ENCODE data around the gene PLPPR3.

Gene PLPPR3

DNA sequence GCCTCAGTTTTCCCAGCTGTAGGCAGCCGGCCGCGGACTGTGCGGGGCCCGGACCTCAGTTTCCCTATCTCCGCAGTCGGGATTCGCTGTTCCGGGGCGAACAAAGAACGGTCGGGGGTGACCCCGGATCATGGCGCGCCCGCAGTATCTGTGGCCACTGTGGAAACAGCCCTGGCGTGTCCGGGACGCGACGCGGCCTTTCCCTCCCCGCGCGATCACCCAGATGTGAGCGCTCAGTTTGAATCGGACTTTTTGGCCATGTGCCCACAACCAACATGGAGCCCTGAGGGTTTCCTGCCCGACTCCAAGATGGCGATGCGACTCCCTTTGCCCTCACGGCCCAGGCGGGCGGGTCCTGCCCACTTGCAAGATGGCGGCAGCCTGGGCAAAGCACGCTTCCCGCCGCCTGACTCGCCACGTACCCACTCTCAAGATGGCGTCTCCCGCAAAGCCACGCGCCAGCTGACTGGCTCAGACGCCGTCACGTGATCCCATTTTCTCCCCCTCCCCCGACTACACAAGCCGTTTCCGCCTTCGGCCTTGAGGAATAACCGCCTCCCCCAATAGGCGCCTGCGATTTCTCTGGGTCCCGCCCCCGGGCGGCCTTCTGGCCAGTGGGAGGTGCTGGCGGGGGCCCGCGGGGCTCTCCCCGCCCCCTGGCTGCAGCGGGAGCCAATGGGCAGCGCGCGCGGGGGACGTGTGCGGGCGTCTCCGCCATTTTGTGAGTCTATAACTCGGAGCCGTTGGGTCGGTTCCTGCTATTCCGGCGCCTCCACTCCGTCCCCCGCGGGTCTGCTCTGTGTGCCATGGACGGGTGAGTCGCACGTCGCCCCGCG lies 24.8 kb downstream of the PLPPR3 start, which contains the start of gene PTBP1:
PTBP1 (plus strand) TSS at position 761 of the 836 bp plus-strand sequence; CDS start at position 807, 46 bp downstream.
- peaks cover 25% of the 10 kb centered on the region for H3K36me3 ChIP-seq (ENCODE audit: control insufficient read depth, insufficient read depth, low read length)
- H3K27me3 ChIP-seq (replicated peaks; ENCODE audit: control insufficient read depth, insufficient read depth, low read length), result no peaks in the 10 kb centered on the region
- DNase-seq (ENCODE audit: extremely low read depth, insufficient read length), result peak; percentile 100
- H3K4me3 ChIP-seq (replicated peaks; ENCODE audit: low read depth, low read length), result peak within 1 kb of the TSS; percentile 96
- TF ChIP-seq, protein P1, sequence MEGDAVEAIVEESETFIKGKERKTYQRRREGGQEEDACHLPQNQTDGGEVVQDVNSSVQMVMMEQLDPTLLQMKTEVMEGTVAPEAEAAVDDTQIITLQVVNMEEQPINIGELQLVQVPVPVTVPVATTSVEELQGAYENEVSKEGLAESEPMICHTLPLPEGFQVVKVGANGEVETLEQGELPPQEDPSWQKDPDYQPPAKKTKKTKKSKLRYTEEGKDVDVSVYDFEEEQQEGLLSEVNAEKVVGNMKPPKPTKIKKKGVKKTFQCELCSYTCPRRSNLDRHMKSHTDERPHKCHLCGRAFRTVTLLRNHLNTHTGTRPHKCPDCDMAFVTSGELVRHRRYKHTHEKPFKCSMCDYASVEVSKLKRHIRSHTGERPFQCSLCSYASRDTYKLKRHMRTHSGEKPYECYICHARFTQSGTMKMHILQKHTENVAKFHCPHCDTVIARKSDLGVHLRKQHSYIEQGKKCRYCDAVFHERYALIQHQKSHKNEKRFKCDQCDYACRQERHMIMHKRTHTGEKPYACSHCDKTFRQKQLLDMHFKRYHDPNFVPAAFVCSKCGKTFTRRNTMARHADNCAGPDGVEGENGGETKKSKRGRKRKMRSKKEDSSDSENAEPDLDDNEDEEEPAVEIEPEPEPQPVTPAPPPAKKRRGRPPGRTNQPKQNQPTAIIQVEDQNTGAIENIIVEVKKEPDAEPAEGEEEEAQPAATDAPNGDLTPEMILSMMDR (IDR thresholded peaks at IDR 0.05; ENCODE audit: insufficient read depth, low read length, poor library complexity, severe bottlenecking), result no peak

DNA sequence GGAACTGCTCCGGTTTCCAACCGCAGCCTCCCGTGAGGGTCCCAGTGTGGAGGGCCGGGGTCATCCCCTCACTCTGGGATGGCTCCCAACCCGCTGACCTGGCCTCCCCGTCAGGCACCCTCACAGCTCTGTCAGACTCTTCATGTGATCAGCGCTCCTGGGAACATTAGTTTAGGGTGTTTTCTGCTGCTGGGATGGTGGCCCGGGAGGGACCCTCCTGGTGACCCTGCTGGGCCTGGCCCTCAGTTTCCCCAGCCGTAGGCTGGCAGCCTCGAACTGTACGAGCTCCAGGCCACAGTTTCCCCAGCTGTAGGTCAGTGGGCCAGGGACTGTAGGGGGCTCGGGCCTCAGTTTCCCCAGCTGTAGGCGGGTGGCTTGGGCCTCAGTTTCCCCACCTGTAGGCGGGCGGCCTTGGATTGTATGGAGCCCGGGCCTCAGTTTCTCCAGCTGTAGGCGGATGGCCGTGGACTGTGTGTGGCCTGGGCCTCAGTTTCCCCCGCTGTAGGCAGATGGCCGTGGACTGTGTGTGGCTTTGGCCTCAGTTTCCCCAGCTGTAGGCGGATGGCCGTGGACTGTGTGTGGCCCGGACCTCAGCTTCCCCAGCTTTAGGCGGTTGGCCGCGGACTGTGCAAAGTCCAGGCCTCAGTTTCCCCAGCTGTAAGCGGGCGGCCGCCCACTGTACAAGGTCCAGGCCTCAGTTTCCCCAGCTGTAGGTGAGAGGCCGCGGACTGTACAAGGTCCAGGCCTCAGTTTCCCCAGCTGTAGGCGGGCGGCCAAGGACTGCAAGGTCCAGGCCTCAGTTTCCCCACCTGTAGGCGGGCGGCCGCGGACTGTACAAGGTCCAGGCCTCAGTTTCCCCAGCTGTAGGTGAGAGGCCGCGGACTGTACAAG lies 25.8 kb downstream of the PLPPR3 start:
- TF ChIP-seq, protein P1 (IDR thresholded peaks at IDR 0.05; ENCODE audit: insufficient read depth, low read length, poor library complexity, severe bottlenecking), result no peak
- Histone ChIP-seq H3K36me3 (ENCODE audit: control insufficient read depth, insufficient read depth, low read length) (peaks cover 15% of the 10 kb centered on the region), H3K27me3 (replicated peaks; ENCODE audit: control insufficient read depth, insufficient read depth, low read length) (no peaks in the 10 kb centered on the region), H3K4me3 (replicated peaks; ENCODE audit: low read depth, low read length) (peak overlapping the region; percentile 77)
- no peak for DNase-seq (ENCODE audit: extremely low read depth, insufficient read length)

- Histone ChIP-seq H3K36me3 (ENCODE audit: control insufficient read depth, insufficient read depth, low read length) (peaks cover 8% of the 10 kb centered on the region), H3K27me3 (replicated peaks; ENCODE audit: control insufficient read depth, insufficient read depth, low read length) (no peaks in the 10 kb centered on the region), H3K4me3 (replicated peaks; ENCODE audit: low read depth, low read length) (no peak overlapping the region)
- TF ChIP-seq, protein P1 (IDR thresholded peaks at IDR 0.05; ENCODE audit: insufficient read depth, low read length, poor library complexity, severe bottlenecking), result no peak
- DNase-seq (ENCODE audit: extremely low read depth, insufficient read length), result no peak
Observed at GRCh38 chr19:795073-795611, 26.6 kb downstream of the PLPPR3 start.

- DNase-seq (ENCODE audit: extremely low read depth, insufficient read length), result no peak
- no peak overlapping the region for H3K4me3 ChIP-seq (replicated peaks; ENCODE audit: low read depth, low read length)
- H3K27me3 ChIP-seq (replicated peaks; ENCODE audit: control insufficient read depth, insufficient read depth, low read length), result no peaks in the 10 kb centered on the region
- H3K36me3 ChIP-seq (ENCODE audit: control insufficient read depth, insufficient read depth, low read length), result peaks cover 2% of the 10 kb centered on the region; the same call in 1 of the 2 replicates
- TF ChIP-seq, protein P1 (IDR thresholded peaks at IDR 0.05; ENCODE audit: insufficient read depth, low read length, poor library complexity, severe bottlenecking), result no peak
Observed at GRCh38 chr19:793806-794205, 27.9 kb downstream of the PLPPR3 start.

DNA sequence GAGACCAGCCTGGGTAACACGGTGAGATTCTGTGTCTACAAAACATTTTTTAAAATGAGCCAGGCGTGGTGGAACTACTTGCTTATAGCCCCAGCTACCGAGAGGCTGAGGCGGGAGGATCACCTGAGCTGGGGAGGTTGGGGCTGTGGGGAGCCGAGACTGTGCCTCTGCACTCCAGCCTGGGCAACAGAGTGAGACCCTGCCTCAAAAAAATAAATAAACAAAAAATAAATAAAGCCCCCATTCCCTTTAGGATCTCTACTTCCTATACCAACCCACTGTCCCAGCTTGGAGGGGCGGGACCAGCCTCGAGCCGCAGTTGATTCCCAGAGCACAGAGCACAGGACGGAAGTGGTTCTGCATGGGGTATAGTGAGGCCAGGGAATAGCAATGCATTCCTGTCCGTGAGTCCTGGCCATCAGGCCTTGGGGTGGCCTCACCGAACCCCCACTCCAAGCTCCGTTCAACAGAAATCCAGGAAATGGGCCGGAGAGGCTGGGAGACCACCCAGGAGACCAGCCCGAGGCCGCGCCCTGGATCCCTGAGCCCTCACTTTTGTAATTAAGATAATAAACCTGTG lies 29.4 kb downstream of the PLPPR3 start:
- no peaks in the 10 kb centered on the region for H3K27me3 ChIP-seq (replicated peaks; ENCODE audit: control insufficient read depth, insufficient read depth, low read length)
- H3K36me3 ChIP-seq (ENCODE audit: control insufficient read depth, insufficient read depth, low read length), result no peaks in the 10 kb centered on the region
- H3K4me3 ChIP-seq (replicated peaks; ENCODE audit: low read depth, low read length), result no peak overlapping the region
- TF ChIP-seq, protein P1 (IDR thresholded peaks at IDR 0.05; ENCODE audit: insufficient read depth, low read length, poor library complexity, severe bottlenecking), result no peak
- no peak for DNase-seq (ENCODE audit: extremely low read depth, insufficient read length)

Measured in GM06990 (cell line).